ENCODE data around the gene CLDN4. TPM values are rescaled to one million over a fixed set of nuclear protein-coding genes. Genes with fewer than 3 reads are reported as not detected.

Gene CLDN4
- total RNA-seq, 1 donor from 2014 or later, result not detected

DNA sequence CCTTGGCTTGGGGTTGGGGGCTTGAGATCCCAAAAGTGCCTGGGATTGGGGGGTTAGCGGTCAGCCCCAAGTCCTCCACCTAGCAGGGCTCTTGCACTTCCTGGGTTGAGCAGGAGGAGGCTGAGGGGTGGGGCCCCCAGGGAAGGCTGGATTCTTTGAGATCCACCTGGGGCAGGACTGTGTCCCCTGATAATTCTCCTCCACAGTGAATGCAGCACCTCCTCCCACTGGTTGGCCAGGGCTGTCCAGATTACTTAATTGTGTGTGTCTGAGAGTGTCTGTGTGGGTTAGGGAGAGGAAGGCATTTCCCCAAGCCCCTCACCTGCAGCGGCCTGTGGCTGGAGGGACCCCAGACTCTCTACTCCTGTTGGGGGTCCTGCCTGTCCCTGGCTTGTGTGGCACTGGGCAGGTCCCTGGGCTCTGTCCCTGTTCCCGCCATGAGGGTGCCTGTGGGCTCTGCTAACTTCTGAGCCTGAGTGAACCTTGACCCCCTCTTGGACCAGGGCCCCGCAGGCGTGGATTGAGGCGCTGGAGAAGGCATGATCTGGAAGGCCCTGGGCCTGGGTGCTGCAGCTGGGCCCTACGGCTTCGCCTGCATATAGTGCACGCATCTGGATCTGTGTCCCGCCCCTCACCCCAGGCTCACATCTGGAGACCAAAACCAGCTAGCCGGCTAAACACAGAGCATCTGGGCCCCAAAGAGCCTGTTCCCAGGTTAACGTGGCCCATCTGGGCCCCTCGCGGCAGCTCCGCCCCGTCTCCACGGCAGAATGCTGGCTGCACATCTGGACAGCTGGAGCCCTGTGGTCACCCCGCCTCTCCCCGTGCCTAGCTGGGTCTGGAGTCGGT is 40.6 kb downstream of the CLDN4 start:
- TF ChIP-seq, protein P1, sequence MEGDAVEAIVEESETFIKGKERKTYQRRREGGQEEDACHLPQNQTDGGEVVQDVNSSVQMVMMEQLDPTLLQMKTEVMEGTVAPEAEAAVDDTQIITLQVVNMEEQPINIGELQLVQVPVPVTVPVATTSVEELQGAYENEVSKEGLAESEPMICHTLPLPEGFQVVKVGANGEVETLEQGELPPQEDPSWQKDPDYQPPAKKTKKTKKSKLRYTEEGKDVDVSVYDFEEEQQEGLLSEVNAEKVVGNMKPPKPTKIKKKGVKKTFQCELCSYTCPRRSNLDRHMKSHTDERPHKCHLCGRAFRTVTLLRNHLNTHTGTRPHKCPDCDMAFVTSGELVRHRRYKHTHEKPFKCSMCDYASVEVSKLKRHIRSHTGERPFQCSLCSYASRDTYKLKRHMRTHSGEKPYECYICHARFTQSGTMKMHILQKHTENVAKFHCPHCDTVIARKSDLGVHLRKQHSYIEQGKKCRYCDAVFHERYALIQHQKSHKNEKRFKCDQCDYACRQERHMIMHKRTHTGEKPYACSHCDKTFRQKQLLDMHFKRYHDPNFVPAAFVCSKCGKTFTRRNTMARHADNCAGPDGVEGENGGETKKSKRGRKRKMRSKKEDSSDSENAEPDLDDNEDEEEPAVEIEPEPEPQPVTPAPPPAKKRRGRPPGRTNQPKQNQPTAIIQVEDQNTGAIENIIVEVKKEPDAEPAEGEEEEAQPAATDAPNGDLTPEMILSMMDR (IDR thresholded peaks at IDR 0.05), result no peak
- H3K4me1 Mint-ChIP-seq, result no peaks in the 10 kb centered on the region
- intact Hi-C loops (cut with micrococcal nuclease), result no loop called here
- ChIA-PET POLR2A (no interaction called here), CTCF (no interaction called here)
- DNase-seq (no peak), ATAC-seq (ENCODE audit: low read depth) (no peak)
- no peak overlapping the region for H3K27ac Mint-ChIP-seq
- H3K36me3 Mint-ChIP-seq (ENCODE audit: low read depth), result no peaks in the 10 kb centered on the region
- H3K4me3 Mint-ChIP-seq, result no peak overlapping the region
- no peaks in the 10 kb centered on the region for H3K9me3 Mint-ChIP-seq
- peaks cover 2% of the 10 kb centered on the region for H3K27me3 Mint-ChIP-seq

- CTCF ChIA-PET, result no interaction called here
- POLR2A ChIA-PET, result no interaction called here
- intact Hi-C loops (cut with micrococcal nuclease), result no loop called here
Observed at GRCh38 chr7:73872056-73872908, 41.5 kb downstream of the CLDN4 start.

DNA sequence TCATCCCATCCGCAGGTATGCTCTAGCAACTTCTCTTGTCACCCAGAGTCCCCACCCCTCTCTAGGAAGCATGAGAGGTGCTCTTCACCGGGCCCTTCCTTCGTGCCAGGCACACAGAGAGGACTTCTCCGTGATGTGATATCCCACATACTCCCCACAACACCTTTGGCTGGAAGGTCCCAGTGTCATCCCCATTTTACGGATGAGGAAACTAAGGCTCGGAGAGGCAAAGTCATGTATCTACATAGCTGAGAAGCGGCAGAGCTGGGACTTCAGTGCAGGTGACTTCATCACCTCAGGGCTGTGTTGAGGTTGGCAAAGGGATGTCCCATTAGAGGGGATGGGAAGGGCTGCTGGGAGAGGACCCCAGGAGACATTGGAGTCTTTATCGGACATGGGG is 45.6 kb downstream of the CLDN4 start:
- Mint-ChIP-seq H3K4me3 (no peak overlapping the region), H3K4me1 (no peaks in the 10 kb centered on the region), H3K27me3 (peaks cover 8% of the 10 kb centered on the region), H3K36me3 (ENCODE audit: low read depth) (no peaks in the 10 kb centered on the region), H3K27ac (no peak overlapping the region), H3K9me3 (no peaks in the 10 kb centered on the region)
- intact Hi-C loops (cut with micrococcal nuclease), result no loop called here
- TF ChIP-seq, protein P1 (IDR thresholded peaks at IDR 0.05), result no peak
- no peak for ATAC-seq (ENCODE audit: low read depth)
- DNase-seq, result no peak
- ChIA-PET POLR2A (no interaction called here), CTCF (no interaction called here)

More at GRCh38 chr7:73872056-73872908, 41.5 kb downstream of the CLDN4 start:
- DNase-seq (no peak), ATAC-seq (ENCODE audit: low read depth) (no peak)
- no peak overlapping the region for H3K27ac Mint-ChIP-seq
- TF ChIP-seq, protein P1 (IDR thresholded peaks at IDR 0.05), result no peak
- peaks cover 3% of the 10 kb centered on the region for H3K27me3 Mint-ChIP-seq
- no peaks in the 10 kb centered on the region for H3K36me3 Mint-ChIP-seq (ENCODE audit: low read depth)
- H3K4me1 Mint-ChIP-seq, result no peaks in the 10 kb centered on the region
- H3K4me3 Mint-ChIP-seq, result no peak overlapping the region
- H3K9me3 Mint-ChIP-seq, result no peaks in the 10 kb centered on the region

DNA sequence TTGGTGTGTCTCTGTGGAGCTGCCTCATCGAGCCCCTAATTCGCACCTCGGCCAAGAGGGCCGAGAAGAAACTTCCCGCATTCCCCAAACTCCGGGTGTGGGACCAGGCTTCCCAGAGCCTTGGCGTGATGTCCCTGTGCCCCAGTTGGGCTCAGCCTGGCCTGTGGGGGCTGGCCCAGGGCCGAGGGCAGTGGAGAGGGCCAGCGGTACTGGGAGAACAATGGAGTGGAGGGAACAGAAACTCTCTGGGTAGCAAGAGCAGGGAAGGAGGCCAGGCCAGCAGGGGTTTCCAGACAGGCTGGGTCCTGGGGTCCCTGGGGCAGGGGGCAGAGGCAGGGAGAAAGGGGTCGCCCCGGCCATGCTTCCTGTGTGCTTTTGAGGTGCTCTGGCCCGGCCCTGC is 46.2 kb downstream of the CLDN4 start:
- no peak overlapping the region for H3K27ac Mint-ChIP-seq
- intact Hi-C loops (cut with micrococcal nuclease), result no loop called here
- no peaks in the 10 kb centered on the region for H3K9me3 Mint-ChIP-seq
- POLR2A ChIA-PET, result no interaction called here
- no peaks in the 10 kb centered on the region for H3K4me1 Mint-ChIP-seq
- H3K4me3 Mint-ChIP-seq, result no peak overlapping the region
- CTCF ChIA-PET, result no interaction called here
- TF ChIP-seq, protein P1 (IDR thresholded peaks at IDR 0.05), result no peak
- ATAC-seq (ENCODE audit: low read depth) (no peak), DNase-seq (no peak)
- H3K36me3 Mint-ChIP-seq (ENCODE audit: low read depth), result no peaks in the 10 kb centered on the region
- peaks cover 8% of the 10 kb centered on the region for H3K27me3 Mint-ChIP-seq

- ChIA-PET CTCF (no interaction called here), POLR2A (no interaction called here)
- Mint-ChIP-seq H3K4me1 (no peaks in the 10 kb centered on the region), H3K27ac (no peak overlapping the region), H3K27me3 (peaks cover 8% of the 10 kb centered on the region), H3K36me3 (ENCODE audit: low read depth) (no peaks in the 10 kb centered on the region), H3K9me3 (no peaks in the 10 kb centered on the region), H3K4me3 (no peak overlapping the region)
- TF ChIP-seq, protein P1 (IDR thresholded peaks at IDR 0.05), result no peak
- intact Hi-C loops (cut with micrococcal nuclease), result no loop called here
- ATAC-seq (ENCODE audit: low read depth) (no peak), DNase-seq (no peak)
Observed at GRCh38 chr7:73879977-73880681, 49.3 kb downstream of the CLDN4 start.

Measured in activated B cell treated with CpG ODN at 0.5 μM for 24 hours (primary cell).